OCI-LY7 (cell line): ENCODE data around the gene ERMAP. TPM values are rescaled to one million over a fixed set of nuclear protein-coding genes. Genes with fewer than 3 reads are reported as not detected.

Source experiments
- BruUV-seq: library from RNA; stranded (reverse); fragments of 400-500 nt; replicated peaks from 2 replicates; lab custom pipeline; 2021; lab: Mats Ljungman, UMichigan
- CTCF ChIA-PET: fragments of 300-600 bp; sonication (Branson Sonifier 250); formaldehyde crosslinking; loops from one replicate; lab custom pipeline; 2022; ENCODE audit warnings: antibody characterized with exemption; ENCODE audit not compliant: unreplicated experiment; lab: Charles Lee
- POLR2A ChIA-PET: fragments of 300-600 bp; sonication (Branson Sonifier 250); formaldehyde crosslinking; loops from one replicate; lab custom pipeline; 2022; ENCODE audit warnings: antibody characterized with exemption; lab: Charles Lee
- DNase-seq: peaks from one replicate; pipeline ENCODE4 v3.0.0-alpha.2; 2015; ENCODE audit warnings: low spot score
- H2AFZ ChIP-seq: fragments of 200-600 bp; sonication (generic), shearing (Covaris generic); 2 replicates; pipeline ENCODE4 v1.6.1; 2014; ENCODE audit warnings: mild to moderate bottlenecking, antibody characterized with exemption, low read length, moderate library complexity
- H3K27ac ChIP-seq: fragments of 200-600 bp; sonication (generic); 2 replicates; pipeline ENCODE4 v1.5.1; 2014; ENCODE audit warnings: mixed run types, low read depth, mild to moderate bottlenecking, moderate library complexity, low read length, inconsistent platforms; ENCODE audit not compliant: poor library complexity, severe bottlenecking
- H3K36me3 ChIP-seq: fragments of 200-600 bp; sonication (generic); 2 replicates; pipeline ENCODE4 v1.6.1; 2014; ENCODE audit warnings: mild to moderate bottlenecking, antibody characterized with exemption, low read length, moderate library complexity, mixed read lengths; ENCODE audit not compliant: insufficient read depth
- H3K4me1 ChIP-seq: fragments of 200-600 bp; sonication (generic); 2 replicates; pipeline ENCODE4 v1.5.1; 2014; ENCODE audit warnings: mild to moderate bottlenecking, low read length; ENCODE audit not compliant: insufficient read depth, poor library complexity, severe bottlenecking
- H3K4me2 ChIP-seq: fragments of 200-600 bp; sonication (generic); 2 replicates; pipeline ENCODE4 v1.6.1; 2014; ENCODE audit warnings: mild to moderate bottlenecking, low read length
- H3K4me3 ChIP-seq: fragments of 200-600 bp; sonication (generic); 2 replicates; pipeline ENCODE4 v1.5.1; 2014; ENCODE audit warnings: mild to moderate bottlenecking, low read depth, low read length; ENCODE audit not compliant: poor library complexity, severe bottlenecking
- H3K79me2 ChIP-seq: fragments of 200-600 bp; sonication (generic); 2 replicates; pipeline ENCODE4 v1.6.1; 2016; ENCODE audit warnings: low read depth, mild to moderate bottlenecking, low read length, moderate library complexity, mixed read lengths; ENCODE audit not compliant: insufficient read depth
- H3K9me2 ChIP-seq: fragments of 200-600 bp; sonication (generic); 2 replicates; pipeline ENCODE4 v1.6.1; 2016; ENCODE audit warnings: mild to moderate bottlenecking, low read length, mixed read lengths; ENCODE audit not compliant: insufficient read depth
- H3K9me3 ChIP-seq: fragments of 200-600 bp; sonication (generic); 2 replicates; pipeline ENCODE4 v1.6.1; 2014; ENCODE audit warnings: mild to moderate bottlenecking, mixed run types, low read length, mixed read lengths
- H4K20me1 ChIP-seq: fragments of 200-600 bp; sonication (generic); 2 replicates; pipeline ENCODE4 v1.6.1; 2014; ENCODE audit warnings: mild to moderate bottlenecking, antibody characterized with exemption, low read length, moderate library complexity, mixed read lengths; ENCODE audit not compliant: insufficient read depth
- CTCF ChIP-seq: fragments of 200-600 bp; sonication (generic); conservative IDR thresholded peaks from 2 replicates; pipeline ENCODE4 v1.5.1; 2014; ENCODE audit warnings: mild to moderate bottlenecking, antibody characterized with exemption, low read length, moderate library complexity, mixed read lengths
- EZH2phosphoT487 ChIP-seq: fragments of 200-600 bp; sonication (generic); IDR thresholded peaks from 2 replicates; pipeline ENCODE4 v1.6.1; 2018; ENCODE audit warnings: low read depth, borderline replicate concordance, mild to moderate bottlenecking, mixed run types, antibody characterized with exemption, low read length, moderate library complexity, mixed read lengths
- intact Hi-C: fragments of 100-400 bp; cut with micrococcal nuclease; formaldehyde crosslinking; loops from one replicate; pipeline ENCODE4 v1.10.0; 2022; ENCODE audit not compliant: unreplicated experiment
- total RNA-seq, 2 experiments: library from RNA; depleted of rRNA in 1 of 2; stranded (reverse); fragments of >200 nt in 1 of 2; shearing (Covaris generic) in 1 of 2; gene quantifications; 2 replicates each; pipeline ENCODE4 v1.2.3, GENCODE V29; 2014 to 2022

The ERMAP gene
- total RNA-seq, 2 experiments from 2014 or later: 2.7 to 5.1 TPM

- Histone ChIP-seq H3K4me2 (no peak overlapping the region), H3K9me3 (no peaks in the 10 kb centered on the region), H2AFZ (no peak overlapping the region), H3K4me3 (no peak overlapping the region), H3K9me2 (no peaks in the 10 kb centered on the region), H3K4me1 (no peaks in the 10 kb centered on the region), H3K36me3 (no peaks in the 10 kb centered on the region), H3K79me2 (no peaks in the 10 kb centered on the region), H4K20me1 (no peaks in the 10 kb centered on the region), H3K27ac (no peak overlapping the region)
- no TSS peak for BruUV-seq
- ChIA-PET POLR2A (interaction anchor here (1.7 kb wide), 1 partner anchor 10 kb away, joined by 10 read pairs; no protein-coding TSS in a partner anchor), CTCF (interaction anchor here (0.8 kb wide), 1 partner anchor 74 kb away, joined by 4 read pairs; no protein-coding TSS in a partner anchor)
- TF ChIP-seq EZH2phosphoT487: no peak
- no peak for TF ChIP-seq CTCF
- DNase-seq: no peak
- intact Hi-C loops: no loop called here
Measured at GRCh38 chr1:42838482-42839190, 21.7 kb downstream of the ERMAP start.

GRCh38 chr1:42841010-42841409 is 24.1 kb downstream of the ERMAP start:
- no peaks in the 10 kb centered on the region for H4K20me1 ChIP-seq
- H2AFZ ChIP-seq: no peak overlapping the region
- CTCF ChIA-PET: no interaction called here
- no peak for DNase-seq
- H3K4me3 ChIP-seq: no peak overlapping the region
- H3K79me2 ChIP-seq: no peaks in the 10 kb centered on the region
- TF ChIP-seq EZH2phosphoT487 (no peak), CTCF (no peak)
- H3K27ac ChIP-seq: no peak overlapping the region
- no peaks in the 10 kb centered on the region for H3K9me3 ChIP-seq
- no TSS peak for BruUV-seq
- intact Hi-C loops: no loop called here
- no peaks in the 10 kb centered on the region for H3K9me2 ChIP-seq
- POLR2A ChIA-PET: no interaction called here
- no peaks in the 10 kb centered on the region for H3K36me3 ChIP-seq
- no peak overlapping the region for H3K4me2 ChIP-seq
- H3K4me1 ChIP-seq: peaks cover 5% of the 10 kb centered on the region

GRCh38 chr1:42841440-42842147 is 24.7 kb downstream of the ERMAP start:
- CTCF ChIA-PET: no interaction called here
- intact Hi-C loops: no loop called here
- no TSS peak for BruUV-seq

More at GRCh38 chr1:42841440-42842147, 24.7 kb downstream of the ERMAP start:
- no peak overlapping the region for H3K27ac ChIP-seq
- H3K4me3 ChIP-seq: no peak overlapping the region
- H3K4me2 ChIP-seq: no peak overlapping the region
- TF ChIP-seq CTCF (no peak), EZH2phosphoT487 (no peak)
- peaks cover 6% of the 10 kb centered on the region for H3K4me1 ChIP-seq
- no peaks in the 10 kb centered on the region for H3K9me2 ChIP-seq
- H2AFZ ChIP-seq: no peak overlapping the region
- H3K36me3 ChIP-seq: no peaks in the 10 kb centered on the region
- H3K79me2 ChIP-seq: no peaks in the 10 kb centered on the region; the same call in 1 of the 2 replicates
- H3K9me3 ChIP-seq: no peaks in the 10 kb centered on the region
- H4K20me1 ChIP-seq: no peaks in the 10 kb centered on the region
- no peak for DNase-seq
- POLR2A ChIA-PET: no interaction called here
